GM23338 (cell line): Measurements from ENCODE around the gene SHROOM2.

Experiments used
- EZH2 ChIP-seq: fragments of 200-600 bp; sonication (generic); IDR thresholded peaks from one replicate; pipeline ENCODE4 v1.8.0; 2017; ENCODE audit warnings: antibody characterized with exemption, mild to moderate bottlenecking, low read depth; ENCODE audit not compliant: unreplicated experiment
- JUNB ChIP-seq: IDR thresholded peaks from one replicate; pipeline ENCODE4 v1.6.1; 2016; ENCODE audit warnings: antibody characterized with exemption; ENCODE audit not compliant: unreplicated experiment
- POLR2AphosphoS5 ChIP-seq: IDR thresholded peaks from 2 replicates; pipeline ENCODE4 v1.6.1; 2016; ENCODE audit warnings: antibody characterized with exemption, low read depth
- STAT1 ChIP-seq: IDR thresholded peaks from one replicate; pipeline ENCODE4 v1.6.1; 2016; ENCODE audit warnings: antibody characterized with exemption; ENCODE audit not compliant: unreplicated experiment
- ZNF331 ChIP-seq: fragments of 250-450 bp; sonication (Bioruptor Pico); IDR thresholded peaks from 2 replicates; pipeline ENCODE4 v1.5.0; 2020; ENCODE audit warnings: low read depth, mild to moderate bottlenecking, moderate library complexity
- TF ChIP-seq, protein P1 (sequence below), 2 experiments: fragments of 200-600 bp in 1 of 2; sonication (generic) in 1 of 2; conservative IDR thresholded peaks; 2 replicates each; pipeline versions ENCODE4 v1.5.1 to v1.6.1; 2016 to 2017; ENCODE audit warnings: antibody characterized with exemption in 2 of 2, low read depth in 2 of 2, mild to moderate bottlenecking in 2 of 2, moderate library complexity in 1 of 2

DNA sequence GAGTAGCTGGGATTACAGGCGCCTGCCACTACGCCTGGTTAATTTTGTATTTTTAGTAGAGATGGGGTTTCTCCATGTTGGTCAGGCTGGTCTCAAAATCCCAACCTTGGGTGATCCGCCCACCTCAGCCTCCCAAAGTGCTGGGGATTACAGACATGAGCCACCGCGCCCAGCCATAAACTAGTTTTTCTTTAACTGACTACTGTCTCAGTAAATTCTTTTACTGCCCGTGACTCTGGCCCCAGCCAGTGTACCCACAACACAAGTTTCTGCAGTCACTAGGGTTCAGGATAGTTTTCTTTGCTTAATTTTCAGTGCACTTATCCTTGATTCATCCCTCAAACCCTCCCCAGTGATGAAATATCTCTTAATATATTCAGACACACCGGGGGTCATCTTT is 8.3 kb downstream of the SHROOM2 start:
- TF ChIP-seq POLR2AphosphoS5 (no peak), EZH2 (no peak), JUNB (no peak), ZNF331 (no peak), STAT1 (no peak)
- TF ChIP-seq, protein P1, sequence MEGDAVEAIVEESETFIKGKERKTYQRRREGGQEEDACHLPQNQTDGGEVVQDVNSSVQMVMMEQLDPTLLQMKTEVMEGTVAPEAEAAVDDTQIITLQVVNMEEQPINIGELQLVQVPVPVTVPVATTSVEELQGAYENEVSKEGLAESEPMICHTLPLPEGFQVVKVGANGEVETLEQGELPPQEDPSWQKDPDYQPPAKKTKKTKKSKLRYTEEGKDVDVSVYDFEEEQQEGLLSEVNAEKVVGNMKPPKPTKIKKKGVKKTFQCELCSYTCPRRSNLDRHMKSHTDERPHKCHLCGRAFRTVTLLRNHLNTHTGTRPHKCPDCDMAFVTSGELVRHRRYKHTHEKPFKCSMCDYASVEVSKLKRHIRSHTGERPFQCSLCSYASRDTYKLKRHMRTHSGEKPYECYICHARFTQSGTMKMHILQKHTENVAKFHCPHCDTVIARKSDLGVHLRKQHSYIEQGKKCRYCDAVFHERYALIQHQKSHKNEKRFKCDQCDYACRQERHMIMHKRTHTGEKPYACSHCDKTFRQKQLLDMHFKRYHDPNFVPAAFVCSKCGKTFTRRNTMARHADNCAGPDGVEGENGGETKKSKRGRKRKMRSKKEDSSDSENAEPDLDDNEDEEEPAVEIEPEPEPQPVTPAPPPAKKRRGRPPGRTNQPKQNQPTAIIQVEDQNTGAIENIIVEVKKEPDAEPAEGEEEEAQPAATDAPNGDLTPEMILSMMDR (conservative IDR thresholded peaks at IDR 0.05; ENCODE audit: low read depth in 2 of 2), result no peak
